MCF 10A (cell line): Measurements from ENCODE around the gene CT45A8. TPM values are rescaled to one million over a fixed set of nuclear protein-coding genes. Genes with fewer than 3 reads are reported as not detected.
"Not testable (repeated sequence)": the region's sequence is repeated elsewhere in the genome, so short reads cannot be mapped to it uniquely, and the experiment has no call there.

Experiments
- Bru-seq: library from RNA; stranded (reverse); fragments of 400-500 nt; gene quantifications from one replicate; lab custom pipeline; 2021; lab: Mats Ljungman, UMichigan
- BruChase-seq, 2 experiments: library from RNA; stranded (reverse); fragments of 400-500 nt; gene quantifications; one replicate each; lab custom pipeline; 2021; lab: Mats Ljungman, UMichigan
- BruUV-seq: library from RNA; stranded (reverse); fragments of 400-500 nt; replicated peaks from 2 replicates; lab custom pipeline; 2021; lab: Mats Ljungman, UMichigan
- CTCF ChIA-PET: fragments of 300-600 bp; sonication (Branson Sonifier 250); formaldehyde crosslinking; extraction: SDS; loops from one replicate; lab custom pipeline; 2021; ENCODE audit warnings: antibody characterized with exemption, inconsistent platforms; lab: Yijun Ruan, JAX
- POLR2A ChIA-PET: fragments of 300-600, 350-650 bp; sonication (Branson Sonifier 250); formaldehyde crosslinking; extraction: SDS; loops from one replicate; lab custom pipeline; 2020; ENCODE audit warnings: antibody characterized with exemption, inconsistent platforms; lab: Yijun Ruan, JAX
- DNase-seq: peaks from one replicate; pipeline ENCODE4 v3.0.0-alpha.2; 2018; ENCODE audit not compliant: unreplicated experiment
- H3K27ac Mint-ChIP-seq: one replicate; pipeline ENCODE4 v1.8.0; 2022; ENCODE audit warnings: mild to moderate bottlenecking, low read depth, mixed read lengths; ENCODE audit not compliant: unreplicated experiment
- H3K27me3 Mint-ChIP-seq: one replicate; pipeline ENCODE4 v1.8.0; 2022; ENCODE audit warnings: mixed read lengths; ENCODE audit not compliant: insufficient read depth, unreplicated experiment
- H3K36me3 Mint-ChIP-seq: one replicate; pipeline ENCODE4 v1.8.0; 2022; ENCODE audit warnings: mild to moderate bottlenecking, moderate library complexity, mixed read lengths; ENCODE audit not compliant: insufficient read depth, unreplicated experiment
- H3K4me1 Mint-ChIP-seq: one replicate; pipeline ENCODE4 v1.8.0; 2022; ENCODE audit warnings: mixed read lengths; ENCODE audit not compliant: insufficient read depth, unreplicated experiment
- H3K4me3 Mint-ChIP-seq: one replicate; pipeline ENCODE4 v1.8.0; 2022; ENCODE audit warnings: mild to moderate bottlenecking, moderate library complexity, mixed read lengths; ENCODE audit not compliant: unreplicated experiment
- H3K9me3 Mint-ChIP-seq: one replicate; pipeline ENCODE4 v1.8.0; 2022; ENCODE audit warnings: mixed read lengths; ENCODE audit not compliant: unreplicated experiment
- intact Hi-C: fragments of 100-400 bp; cut with micrococcal nuclease; formaldehyde crosslinking; loops from 2 replicates; pipeline ENCODE4 v1.14.1; 2022
- long read RNA-seq: library from polyadenylated mRNA; stranded (forward); transcript quantifications from one replicate; pipeline ENCODE4 v2.0.0, GENCODE V29; 2022
- total RNA-seq: library from RNA; stranded (reverse); gene quantifications from 2 replicates; pipeline ENCODE4 v1.2.3, GENCODE V29; 2022
- TF ChIP-seq, protein P1 (sequence below): fragments of 200-600 bp; IDR thresholded peaks from one replicate; pipeline ENCODE4 v1.8.0; 2022; ENCODE audit warnings: antibody characterized with exemption, mild to moderate bottlenecking; ENCODE audit not compliant: unreplicated experiment

The CT45A8 gene, protein sequence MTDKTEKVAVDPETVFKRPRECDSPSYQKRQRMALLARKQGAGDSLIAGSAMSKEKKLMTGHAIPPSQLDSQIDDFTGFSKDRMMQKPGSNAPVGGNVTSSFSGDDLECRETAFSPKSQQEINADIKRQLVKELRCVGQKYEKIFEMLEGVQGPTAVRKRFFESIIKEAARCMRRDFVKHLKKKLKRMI
- total RNA-seq, result not detected in 2 replicates
- Bru-seq, nascent RNA, result not detected
- not detected for BruChase-seq, experiment 1, labeled RNA remaining after a 6-hour chase
- BruChase-seq, experiment 2, labeled RNA remaining after a 2-hour chase, result not detected
- long read RNA-seq, result 0 reads

GRCh38 chrX:135854438-135854837, at the start of gene CT45A8:
Gene CT45A8, minus strand, starts transcription at chrX:135854538. Its CDS starts 3,755 bp downstream, at chrX:135850783.
- H3K9me3 Mint-ChIP-seq, DNase-seq, POLR2A ChIA-PET, H3K27ac Mint-ChIP-seq, H3K4me3 Mint-ChIP-seq, intact Hi-C loops, BruUV-seq, H3K4me1 Mint-ChIP-seq, CTCF ChIA-PET, H3K36me3 Mint-ChIP-seq: not testable (repeated sequence)
- H3K27me3 Mint-ChIP-seq, result peaks cover 11% of the 10 kb centered on the region

DNA sequence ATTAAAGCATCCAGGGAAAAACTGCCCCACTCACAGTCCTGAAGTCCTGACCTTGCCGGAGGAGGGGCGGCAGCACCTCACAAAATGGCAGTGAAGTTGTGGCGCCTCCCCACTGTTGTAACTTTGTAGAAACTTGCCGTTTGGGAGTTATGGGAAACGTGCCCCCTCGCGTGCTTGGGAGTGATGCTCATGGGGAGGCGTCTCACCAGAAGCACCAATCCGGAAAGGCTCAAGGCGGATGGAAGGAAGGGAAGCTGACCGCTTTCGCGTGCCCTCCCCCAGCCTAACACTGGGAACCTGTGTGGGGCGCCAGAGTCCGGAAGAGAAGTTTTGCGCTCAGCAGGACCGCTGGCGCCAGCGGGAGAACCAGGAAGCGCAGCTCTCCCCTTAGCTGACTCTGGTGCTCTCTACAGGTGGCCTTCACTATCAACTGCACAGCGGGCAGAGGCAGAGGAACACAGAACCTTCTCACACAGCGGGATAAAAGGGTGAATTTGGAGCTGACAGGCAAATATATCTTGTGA, 39.0 kb upstream of the CT45A8 start, which contains the start of the genes CT45A10 and SAGE1:
Gene CT45A10, minus strand, starts transcription at position 151 of the 524 bp plus-strand sequence. CDS start 8,100 bp downstream, outside the sequence.
Gene SAGE1, plus strand, starts transcription at position 423 of the 524 bp plus-strand sequence. CDS start 2,527 bp downstream, outside the sequence.
- POLR2A ChIA-PET, result no interaction called here
- H3K27me3 Mint-ChIP-seq, result peaks cover 3% of the 10 kb centered on the region
- H3K4me3 Mint-ChIP-seq, result no peak within 1 kb of the TSS
- no peaks in the 10 kb centered on the region for H3K9me3 Mint-ChIP-seq
- BruUV-seq, result no TSS peak
- no peaks in the 10 kb centered on the region for H3K36me3 Mint-ChIP-seq
- intact Hi-C loops, result no loop called here
- no peak within 1 kb of the TSS for H3K27ac Mint-ChIP-seq
- CTCF ChIA-PET, result interaction anchor here (1.2 kb wide), 1 partner anchor 38 kb away, joined by 3 read pairs; no protein-coding TSS in a partner anchor
- no peaks in the 10 kb centered on the region for H3K4me1 Mint-ChIP-seq
- TF ChIP-seq, protein P1, sequence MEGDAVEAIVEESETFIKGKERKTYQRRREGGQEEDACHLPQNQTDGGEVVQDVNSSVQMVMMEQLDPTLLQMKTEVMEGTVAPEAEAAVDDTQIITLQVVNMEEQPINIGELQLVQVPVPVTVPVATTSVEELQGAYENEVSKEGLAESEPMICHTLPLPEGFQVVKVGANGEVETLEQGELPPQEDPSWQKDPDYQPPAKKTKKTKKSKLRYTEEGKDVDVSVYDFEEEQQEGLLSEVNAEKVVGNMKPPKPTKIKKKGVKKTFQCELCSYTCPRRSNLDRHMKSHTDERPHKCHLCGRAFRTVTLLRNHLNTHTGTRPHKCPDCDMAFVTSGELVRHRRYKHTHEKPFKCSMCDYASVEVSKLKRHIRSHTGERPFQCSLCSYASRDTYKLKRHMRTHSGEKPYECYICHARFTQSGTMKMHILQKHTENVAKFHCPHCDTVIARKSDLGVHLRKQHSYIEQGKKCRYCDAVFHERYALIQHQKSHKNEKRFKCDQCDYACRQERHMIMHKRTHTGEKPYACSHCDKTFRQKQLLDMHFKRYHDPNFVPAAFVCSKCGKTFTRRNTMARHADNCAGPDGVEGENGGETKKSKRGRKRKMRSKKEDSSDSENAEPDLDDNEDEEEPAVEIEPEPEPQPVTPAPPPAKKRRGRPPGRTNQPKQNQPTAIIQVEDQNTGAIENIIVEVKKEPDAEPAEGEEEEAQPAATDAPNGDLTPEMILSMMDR, result no peak
- no peak for DNase-seq

DNA sequence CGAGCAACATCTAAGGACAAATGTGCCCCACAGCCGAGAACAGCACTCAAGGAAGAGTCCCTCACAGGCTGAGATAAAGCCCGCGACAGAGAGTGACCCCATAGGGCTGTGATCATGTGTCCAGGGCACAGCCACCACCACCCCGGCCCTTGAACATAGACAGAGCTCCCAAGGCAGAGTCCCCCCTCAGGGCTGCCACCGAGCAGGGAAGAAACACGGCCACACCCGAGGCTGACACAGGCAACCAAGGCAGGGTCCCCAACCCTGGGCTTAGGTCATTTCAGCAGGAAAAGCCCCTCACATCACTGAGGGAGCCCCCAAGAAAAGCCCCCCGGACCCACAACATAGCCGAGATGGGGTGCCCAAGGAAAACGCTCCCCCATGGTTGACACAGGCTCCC, 38.4 kb upstream of the CT45A8 start:
- no peaks in the 10 kb centered on the region for H3K4me1 Mint-ChIP-seq
- H3K36me3 Mint-ChIP-seq, result no peaks in the 10 kb centered on the region
- intact Hi-C loops, result no loop called here
- TF ChIP-seq, protein P1, result no peak
- H3K27ac Mint-ChIP-seq, result no peak overlapping the region
- H3K9me3 Mint-ChIP-seq, result no peaks in the 10 kb centered on the region
- no peak for DNase-seq
- ChIA-PET POLR2A (interaction anchor here (0.6 kb wide), 1 partner anchor 37 kb away, joined by 3 read pairs; no protein-coding TSS in a partner anchor), CTCF (interaction anchor here (1.2 kb wide), 1 partner anchor 39 kb away, joined by 3 read pairs; no protein-coding TSS in a partner anchor)
- H3K27me3 Mint-ChIP-seq, result no peaks in the 10 kb centered on the region
- H3K4me3 Mint-ChIP-seq, result no peak overlapping the region
- no TSS peak for BruUV-seq

DNA sequence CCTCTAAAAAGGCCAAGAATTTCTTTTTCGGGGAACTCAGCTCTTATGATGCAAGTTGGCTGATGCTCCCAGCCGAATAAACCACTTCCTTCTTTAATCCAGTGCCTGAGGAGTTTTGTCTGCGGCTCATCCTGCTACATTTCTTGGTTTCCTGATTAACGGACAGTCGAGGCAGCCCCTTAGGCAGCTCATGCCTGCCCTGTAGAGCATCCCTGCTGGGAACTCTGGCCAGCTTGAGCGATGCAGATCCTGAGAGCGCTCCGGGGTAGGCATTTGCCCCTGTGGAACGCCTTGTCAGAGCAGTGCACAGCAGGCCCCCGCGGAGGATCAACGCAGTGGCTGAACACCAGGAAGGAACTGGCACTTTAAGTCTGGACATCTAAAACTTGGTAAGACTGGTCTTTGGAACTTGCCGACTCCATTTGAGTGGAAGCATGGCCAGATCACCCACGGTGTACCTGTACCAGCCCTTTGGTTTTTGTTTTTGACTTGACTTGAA, 35.8 kb upstream of the CT45A8 start:
- Mint-ChIP-seq H3K9me3 (no peaks in the 10 kb centered on the region), H3K27ac (no peak overlapping the region), H3K36me3 (no peaks in the 10 kb centered on the region), H3K27me3 (no peaks in the 10 kb centered on the region), H3K4me3 (no peak overlapping the region), H3K4me1 (no peaks in the 10 kb centered on the region)
- POLR2A ChIA-PET, result no interaction called here
- DNase-seq, result no peak
- BruUV-seq, result no TSS peak
- intact Hi-C loops, result no loop called here
- TF ChIP-seq, protein P1, result no peak
- CTCF ChIA-PET, result interaction anchor here (0.6 to 0.7 kb wide), 2 partner anchors 18 to 265 kb away, joined by 3 to 4 read pairs; no protein-coding TSS in a partner anchor
